Neural progenitor cell (in vitro differentiated cells): ENCODE data around the gene RAB11FIP3. TPM values are rescaled to one million over a fixed set of nuclear protein-coding genes. Genes with fewer than 3 reads are reported as not detected.
A peak's percentile ranks its signal among the peaks of the same experiment; 100 is the strongest.

ENCODE experiments used
- DNase-seq: peaks from one replicate; pipeline ENCODE4 v3.0.0-alpha.2; 2016; ENCODE audit warnings: low spot score
- H2AFZ ChIP-seq: fragments of 200-600 bp; sonication (generic); replicated peaks from 2 replicates; pipeline ENCODE4 v1.6.1; 2016; ENCODE audit warnings: antibody characterized with exemption
- H3F3A ChIP-seq: fragments of 200-600 bp; sonication (generic); 2 replicates; pipeline ENCODE4 v1.6.1; 2016; ENCODE audit warnings: antibody characterized with exemption, low read depth
- H3K27ac ChIP-seq: fragments of 200-600 bp; sonication (generic); 2 replicates; pipeline ENCODE4 v1.5.1; 2016; ENCODE audit warnings: mild to moderate bottlenecking
- H3K27me3 ChIP-seq: fragments of 200-600 bp; sonication (generic); 2 replicates; pipeline ENCODE4 v1.6.1; 2016; ENCODE audit warnings: mild to moderate bottlenecking, moderate library complexity
- H3K36me3 ChIP-seq: fragments of 200-600 bp; sonication (generic); 2 replicates; pipeline ENCODE4 v1.5.1; 2016
- H3K4me1 ChIP-seq: fragments of 200-600 bp; sonication (generic); 2 replicates; pipeline ENCODE4 v1.6.1; 2016; ENCODE audit warnings: mixed run types
- H3K4me2 ChIP-seq: fragments of 200-600 bp; sonication (generic); 2 replicates; pipeline ENCODE4 v1.6.1; 2016
- H3K4me3 ChIP-seq: fragments of 200-600 bp; sonication (generic); 2 replicates; pipeline ENCODE4 v1.5.1; 2016
- H3K79me2 ChIP-seq: fragments of 200-600 bp; sonication (generic); 2 replicates; pipeline ENCODE4 v1.6.1; 2016; ENCODE audit warnings: low read depth
- H3K9ac ChIP-seq: fragments of 200-600 bp; sonication (generic); 2 replicates; pipeline ENCODE4 v1.6.1; 2016
- H3K9me3 ChIP-seq: fragments of 200-600 bp; sonication (generic); 2 replicates; pipeline ENCODE4 v1.5.1; 2016; ENCODE audit warnings: low read depth
- H4K20me1 ChIP-seq: fragments of 200-600 bp; sonication (generic); 2 replicates; pipeline ENCODE4 v1.6.1; 2016; ENCODE audit warnings: low read depth
- H3K27ac Mint-ChIP-seq: 3 replicates; pipeline ENCODE4 v1.8.0; 2021; ENCODE audit warnings: mixed read lengths
- H3K27me3 Mint-ChIP-seq: 2 replicates; pipeline ENCODE4 v1.8.0; 2022; ENCODE audit warnings: low read depth, mild to moderate bottlenecking, inconsistent platforms, moderate library complexity, mixed read lengths; ENCODE audit not compliant: insufficient read depth
- H3K36me3 Mint-ChIP-seq: 3 replicates; pipeline ENCODE4 v1.8.0; 2021; ENCODE audit warnings: mixed read lengths
- H3K4me1 Mint-ChIP-seq: 3 replicates; pipeline ENCODE4 v1.8.0; 2021; ENCODE audit warnings: mixed read lengths
- H3K4me3 Mint-ChIP-seq: 3 replicates; pipeline ENCODE4 v1.8.0; 2021; ENCODE audit warnings: mild to moderate bottlenecking, moderate library complexity, mixed read lengths
- H3K9me3 Mint-ChIP-seq: 3 replicates; pipeline ENCODE4 v1.8.0; 2020; ENCODE audit warnings: mixed read lengths
- CTCF ChIP-seq: fragments of 200-600 bp; sonication (generic); IDR thresholded peaks from 2 replicates; pipeline ENCODE4 v1.5.1; 2017; ENCODE audit warnings: antibody characterized with exemption, mild to moderate bottlenecking
- EZH2 ChIP-seq: fragments of 200-600 bp; sonication (generic); IDR thresholded peaks from 2 replicates; pipeline ENCODE4 v1.6.1; 2017; ENCODE audit warnings: antibody characterized with exemption, mild to moderate bottlenecking, moderate library complexity
- EZH2phosphoT487 ChIP-seq: fragments of 200-600 bp; sonication (generic); IDR thresholded peaks from 2 replicates; pipeline ENCODE4 v1.6.1; 2017; ENCODE audit warnings: antibody characterized with exemption
- total RNA-seq: library from RNA; depleted of rRNA; stranded (reverse); fragments of >200 nt; gene quantifications from 2 replicates; pipeline ENCODE4 v1.2.3, GENCODE V29; 2015; ENCODE audit warnings: low replicate concordance

Gene RAB11FIP3
- total RNA-seq, 1 donor from 2014 or later: 15.5 TPM

DNA sequence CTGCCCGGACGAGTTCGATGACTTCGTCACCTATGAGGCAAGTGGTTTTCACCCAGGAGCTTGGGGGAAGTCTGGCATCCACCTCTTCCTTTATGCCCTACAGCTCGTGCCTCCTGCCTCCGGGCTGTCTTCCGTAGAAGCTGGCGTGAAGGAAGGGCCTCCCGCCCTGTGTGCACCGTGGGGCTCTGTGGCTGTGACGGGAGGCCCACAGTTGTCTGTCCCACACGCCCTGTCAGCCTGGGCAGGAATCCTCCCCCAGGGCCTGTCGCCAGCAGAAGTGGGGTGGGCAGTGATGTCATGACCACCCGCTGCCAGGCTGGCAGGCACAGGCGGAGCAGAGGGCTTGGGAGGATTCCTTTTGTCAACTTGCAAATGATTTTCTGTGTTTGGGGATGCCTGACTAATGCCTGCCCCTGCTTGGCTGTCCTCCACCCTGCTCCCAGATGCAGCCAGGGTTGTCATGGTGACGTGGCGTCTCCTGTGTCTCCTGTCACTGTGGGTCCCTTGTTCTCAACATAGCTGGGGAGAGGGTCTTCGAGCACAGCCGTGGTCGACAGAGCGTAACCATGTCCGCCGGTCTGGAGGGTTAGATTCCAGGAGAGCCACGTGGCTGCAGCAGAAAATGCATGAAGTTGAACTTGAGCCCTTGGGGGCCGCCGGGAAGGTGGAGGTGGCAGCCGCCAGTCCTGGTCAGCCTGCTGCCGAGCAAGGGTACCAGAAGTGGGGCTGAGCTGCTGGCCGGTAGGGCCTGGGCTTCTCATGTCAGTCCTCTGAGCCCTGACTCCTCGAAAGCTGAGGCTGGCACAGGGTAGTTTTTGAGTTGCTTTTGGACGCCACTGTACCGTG, 46.1 kb downstream of the RAB11FIP3 start:
- peaks cover 56% of the 10 kb centered on the region for H3K4me1 Mint-ChIP-seq
- no peak overlapping the region for H3K9ac ChIP-seq
- H3K27ac Mint-ChIP-seq: peak overlapping the region; percentile 76
- peaks cover 20% of the 10 kb centered on the region for H3K36me3 Mint-ChIP-seq
- peak overlapping the region; percentile 47 for H3K4me2 ChIP-seq
- no peak for TF ChIP-seq EZH2phosphoT487
- TF ChIP-seq EZH2: no peak
- TF ChIP-seq CTCF: no peak
- peak; percentile 69 for DNase-seq
- peaks cover 11% of the 10 kb centered on the region for H3K79me2 ChIP-seq
- H3F3A ChIP-seq: peaks cover 17% of the 10 kb centered on the region
- no peaks in the 10 kb centered on the region for H3K36me3 ChIP-seq
- no peaks in the 10 kb centered on the region for H3K27me3 ChIP-seq
- H3K4me3 ChIP-seq: no peak overlapping the region
- peaks cover 90% of the 10 kb centered on the region for H4K20me1 ChIP-seq
- no peaks in the 10 kb centered on the region for H3K9me3 Mint-ChIP-seq
- no peak overlapping the region for H2AFZ ChIP-seq
- H3K9me3 ChIP-seq: no peaks in the 10 kb centered on the region
- H3K27me3 Mint-ChIP-seq: peaks cover 2% of the 10 kb centered on the region
- peak overlapping the region; percentile 69 for H3K4me3 Mint-ChIP-seq
- H3K27ac ChIP-seq: no peak overlapping the region
- H3K4me1 ChIP-seq: peaks cover 25% of the 10 kb centered on the region

- Histone ChIP-seq H3K4me3 (no peak overlapping the region), H4K20me1 (peaks cover 87% of the 10 kb centered on the region), H3K27ac (no peak overlapping the region), H3K36me3 (no peaks in the 10 kb centered on the region), H3K79me2 (peaks cover 11% of the 10 kb centered on the region), H3K4me2 (no peak overlapping the region), H3F3A (peaks cover 17% of the 10 kb centered on the region), H2AFZ (no peak overlapping the region), H3K4me1 (peaks cover 25% of the 10 kb centered on the region), H3K9me3 (no peaks in the 10 kb centered on the region), H3K27me3 (no peaks in the 10 kb centered on the region), H3K9ac (no peak overlapping the region)
- no peaks in the 10 kb centered on the region for H3K9me3 Mint-ChIP-seq
- TF ChIP-seq EZH2 (no peak), EZH2phosphoT487 (no peak), CTCF (no peak)
- no peak for DNase-seq
- peaks cover 20% of the 10 kb centered on the region for H3K36me3 Mint-ChIP-seq
- H3K4me1 Mint-ChIP-seq: peaks cover 50% of the 10 kb centered on the region
- H3K27me3 Mint-ChIP-seq: peaks cover 2% of the 10 kb centered on the region
- no peak overlapping the region for H3K4me3 Mint-ChIP-seq
- no peak overlapping the region for H3K27ac Mint-ChIP-seq
These were observed 46.7 kb downstream of the RAB11FIP3 start for GRCh38 chr16:472199-472504.

DNA sequence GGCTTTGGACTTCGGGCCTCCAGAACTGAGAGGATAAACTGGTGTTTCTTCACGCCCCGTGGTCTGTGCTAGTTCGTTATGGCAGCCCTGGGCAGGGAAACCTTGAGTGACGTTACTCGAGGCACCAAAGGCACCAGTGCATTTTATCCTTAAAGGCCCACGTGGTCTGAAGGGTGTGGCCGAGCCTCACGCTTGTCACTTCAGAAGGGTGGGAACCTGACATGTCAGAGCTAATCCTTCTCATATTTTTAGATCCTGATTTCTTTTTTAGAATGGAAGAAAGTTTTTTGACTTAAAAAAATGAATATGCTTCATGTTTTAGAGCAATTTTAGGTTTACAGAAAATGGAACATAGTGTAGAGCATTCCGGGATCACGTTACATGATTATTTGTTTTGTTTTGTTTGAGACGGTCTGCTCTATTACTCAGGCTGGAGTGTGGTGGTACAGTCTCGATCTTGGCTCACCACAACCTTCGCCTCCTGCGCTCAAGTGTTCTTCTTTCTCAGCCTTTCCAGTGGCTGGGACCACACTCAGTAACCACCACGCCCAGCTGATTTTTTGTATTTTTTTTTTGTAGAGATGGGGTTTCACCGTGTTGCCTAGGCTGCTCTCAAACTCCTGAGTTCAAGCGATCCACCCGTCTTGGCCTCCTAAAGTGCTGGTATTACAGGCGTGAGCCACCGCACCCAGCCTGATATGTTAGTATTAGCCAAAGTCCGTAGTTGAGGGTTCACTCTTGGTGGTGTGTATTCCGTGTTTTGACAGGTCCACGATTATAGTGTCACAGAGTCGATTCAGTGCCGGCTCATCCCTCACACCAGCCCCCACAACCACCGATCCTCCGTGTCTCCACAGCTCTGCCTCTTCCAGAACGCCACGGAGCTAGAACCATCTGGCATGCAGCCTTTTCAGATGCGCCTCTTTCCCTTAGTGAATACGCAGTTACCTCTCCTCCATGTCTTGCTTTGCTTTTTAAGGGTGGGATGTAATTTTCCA, 47.9 kb downstream of the RAB11FIP3 start:
- Mint-ChIP-seq H3K4me1 (peaks cover 46% of the 10 kb centered on the region), H3K27ac (no peak overlapping the region), H3K27me3 (peaks cover 2% of the 10 kb centered on the region), H3K4me3 (no peak overlapping the region), H3K9me3 (no peaks in the 10 kb centered on the region), H3K36me3 (peaks cover 20% of the 10 kb centered on the region)
- no peak overlapping the region for H3K27ac ChIP-seq
- H3K4me3 ChIP-seq: no peak overlapping the region
- DNase-seq: no peak
- no peaks in the 10 kb centered on the region for H3K36me3 ChIP-seq
- TF ChIP-seq EZH2phosphoT487: no peak
- TF ChIP-seq EZH2: no peak
- TF ChIP-seq CTCF: no peak
- H3K27me3 ChIP-seq: no peaks in the 10 kb centered on the region
- H3K79me2 ChIP-seq: peaks cover 10% of the 10 kb centered on the region
- H3K9me3 ChIP-seq: no peaks in the 10 kb centered on the region
- no peak overlapping the region for H3K4me2 ChIP-seq
- peaks cover 25% of the 10 kb centered on the region for H3K4me1 ChIP-seq
- no peak overlapping the region for H2AFZ ChIP-seq
- peaks cover 15% of the 10 kb centered on the region for H3F3A ChIP-seq
- no peak overlapping the region for H3K9ac ChIP-seq
- peaks cover 91% of the 10 kb centered on the region for H4K20me1 ChIP-seq
